ENCODE data around the gene CNTN4. TPM values are rescaled to one million over a fixed set of nuclear protein-coding genes. Genes with fewer than 3 reads are reported as not detected.

Gene CNTN4
- total and polyA plus RNA-seq, 2 donors (not counting 3 experiments of a cell fraction or from before 2014, with no cell fraction given), result not detected

DNA sequence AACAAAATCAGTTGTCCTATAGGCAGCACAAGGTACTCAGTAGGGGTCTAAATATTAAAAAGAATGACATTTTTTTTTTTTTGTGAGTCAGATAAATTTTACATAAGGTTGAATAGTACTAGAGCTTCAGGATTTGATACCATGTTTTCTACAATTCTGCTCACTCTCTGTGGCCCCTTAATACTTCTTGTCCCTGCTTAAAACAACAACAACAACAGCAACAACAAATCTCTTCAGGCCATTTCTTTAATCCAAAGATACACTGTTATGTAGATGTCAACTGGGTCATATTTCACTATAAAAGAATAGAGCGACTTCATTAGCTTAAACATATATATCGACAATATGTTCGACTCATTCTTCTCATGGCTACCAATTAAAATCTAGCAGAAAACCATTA lies 1008.5 kb downstream of the CNTN4 start:
- POLR2A ChIA-PET, result no interaction called here
- Histone ChIP-seq H3K4me2 (ENCODE audit: insufficient read depth, low read length) (no peak overlapping the region), H2AFZ (ENCODE audit: low read depth, low read length) (no peak overlapping the region), H3K9ac (replicated peaks; ENCODE audit: extremely low read depth, insufficient read depth, low read length) (no peak overlapping the region), H4K20me1 (replicated peaks; ENCODE audit: control insufficient read depth, extremely low read depth, insufficient read depth, low read length) (no peaks in the 10 kb centered on the region), H3K36me3 (ENCODE audit: control insufficient read depth in 2 of 2, extremely low read depth in 1 of 2, insufficient read depth in 2 of 2, low read length in 2 of 2) (no peaks in the 10 kb centered on the region), H3K4me1 (ENCODE audit: control insufficient read depth, extremely low read depth, insufficient read depth, low read length) (no peaks in the 10 kb centered on the region), H3K4me3 (replicated peaks in 1 of 3; ENCODE audit: insufficient read depth in 1 of 3, low read depth in 1 of 3, low read length in 3 of 3) (no peak overlapping the region), H3K27ac (ENCODE audit: insufficient read depth, low read depth, low read length) (no peak overlapping the region), H3K27me3 (ENCODE audit: control insufficient read depth in 2 of 2, insufficient read depth in 2 of 2, low read length in 2 of 2) (no peaks in the 10 kb centered on the region), H3K9me1 (replicated peaks; ENCODE audit: control insufficient read depth, extremely low read depth, insufficient read depth, low read length) (no peaks in the 10 kb centered on the region), H3K79me2 (ENCODE audit: control insufficient read depth, insufficient read depth, low read length) (no peaks in the 10 kb centered on the region), H3K9me3 (replicated peaks; ENCODE audit: control insufficient read depth, insufficient read depth, low read length) (no peaks in the 10 kb centered on the region)
- dilution Hi-C loops (cut with MboI; ENCODE audit: extremely low pct_ligation_motif_present, low sequenced_read_pairs), result no loop called here
- intact Hi-C loops (cut with micrococcal nuclease), result no loop called here
- BruUV-seq (replicated peaks), result no TSS peak
- CTCF ChIA-PET, result no interaction called here
- no peak for FAIRE-seq
- TF ChIP-seq, protein P1, sequence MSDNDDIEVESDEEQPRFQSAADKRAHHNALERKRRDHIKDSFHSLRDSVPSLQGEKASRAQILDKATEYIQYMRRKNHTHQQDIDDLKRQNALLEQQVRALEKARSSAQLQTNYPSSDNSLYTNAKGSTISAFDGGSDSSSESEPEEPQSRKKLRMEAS (IDR thresholded peaks at IDR 0.05; ENCODE audit: insufficient read depth, insufficient read length), result no peak
- no peak for TF ChIP-seq POLR2AphosphoS5 (IDR thresholded peaks at IDR 0.05; ENCODE audit: insufficient read depth, low read depth, low read length)
- no peak for TF ChIP-seq GATA2 (IDR thresholded peaks at IDR 0.05; ENCODE audit: insufficient read depth, insufficient read length, low read depth, low read length)
- TF ChIP-seq, protein P2, sequence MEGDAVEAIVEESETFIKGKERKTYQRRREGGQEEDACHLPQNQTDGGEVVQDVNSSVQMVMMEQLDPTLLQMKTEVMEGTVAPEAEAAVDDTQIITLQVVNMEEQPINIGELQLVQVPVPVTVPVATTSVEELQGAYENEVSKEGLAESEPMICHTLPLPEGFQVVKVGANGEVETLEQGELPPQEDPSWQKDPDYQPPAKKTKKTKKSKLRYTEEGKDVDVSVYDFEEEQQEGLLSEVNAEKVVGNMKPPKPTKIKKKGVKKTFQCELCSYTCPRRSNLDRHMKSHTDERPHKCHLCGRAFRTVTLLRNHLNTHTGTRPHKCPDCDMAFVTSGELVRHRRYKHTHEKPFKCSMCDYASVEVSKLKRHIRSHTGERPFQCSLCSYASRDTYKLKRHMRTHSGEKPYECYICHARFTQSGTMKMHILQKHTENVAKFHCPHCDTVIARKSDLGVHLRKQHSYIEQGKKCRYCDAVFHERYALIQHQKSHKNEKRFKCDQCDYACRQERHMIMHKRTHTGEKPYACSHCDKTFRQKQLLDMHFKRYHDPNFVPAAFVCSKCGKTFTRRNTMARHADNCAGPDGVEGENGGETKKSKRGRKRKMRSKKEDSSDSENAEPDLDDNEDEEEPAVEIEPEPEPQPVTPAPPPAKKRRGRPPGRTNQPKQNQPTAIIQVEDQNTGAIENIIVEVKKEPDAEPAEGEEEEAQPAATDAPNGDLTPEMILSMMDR (IDR thresholded peaks at IDR 0.05; ENCODE audit: extremely low read depth in 1 of 2, insufficient read depth in 1 of 2, low read depth in 1 of 2, low read length in 2 of 2), result no peak
- TF ChIP-seq POLR2A (IDR thresholded peaks at IDR 0.05; ENCODE audit: low read depth, low read length), result no peak
- no peak for TF ChIP-seq EZH2 (IDR thresholded peaks at IDR 0.05; ENCODE audit: borderline replicate concordance, low read depth, low read length, severe bottlenecking)
- DNase-seq (ENCODE audit: low read depth, low spot score), result no peak

Small RNA genes within 50 kb of the gene (small RNA-seq; reads per million reads assigned to genes)
- gene RF00416 (ENCODE audit: insufficient read depth, insufficient read length, low read depth, low replicate concordance), result not detected
- gene RN7SKP144 (ENCODE audit: insufficient read depth, insufficient read length, low read depth, low replicate concordance), result not detected

Measured in endothelial cell of umbilical vein (primary cell).